ENCODE results near the gene CT45A6. TPM values are rescaled to one million over a fixed set of nuclear protein-coding genes. Genes with fewer than 3 reads are reported as not detected.
"Not testable (repeated sequence)": the region's sequence is repeated elsewhere in the genome, so short reads cannot be mapped to it uniquely, and the experiment has no call there.

CT45A6 gene
- not detected in 2 replicates for total RNA-seq

DNA sequence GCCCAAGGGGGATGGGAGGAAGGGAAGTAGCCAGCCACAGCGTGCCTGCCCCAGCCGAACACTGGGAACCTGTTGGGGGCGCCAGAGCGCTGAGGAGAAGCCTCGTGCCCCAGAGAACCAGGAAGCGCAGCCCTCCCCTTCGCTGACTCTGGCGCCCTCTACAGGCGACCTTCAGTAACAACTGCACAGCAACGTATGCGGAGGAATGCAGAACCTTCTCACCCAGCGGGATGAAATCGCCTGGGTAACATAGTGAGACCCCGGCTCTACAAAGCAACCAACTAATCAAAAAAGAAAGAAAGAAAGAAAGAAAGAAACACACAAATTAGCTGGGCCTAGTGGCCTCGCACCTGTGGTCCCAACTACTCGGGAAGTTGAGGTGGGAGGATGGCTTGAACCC, at the start of gene CT45A6:
TSS of gene CT45A6 (minus strand) at position 101 of the 400 bp plus-strand sequence. CDS start 3,794 bp downstream, outside the sequence.
- not testable (repeated sequence) for DNase-seq (ENCODE audit: low read depth); H3K4me3 ChIP-seq (ENCODE audit: low read depth, low read length)

GRCh38 chrX:135837180-135837579, 34.6 kb upstream of the CT45A6 start, which contains the start of gene CT45A7:
Gene CT45A7 (minus strand): TSS chrX:135837280. CDS start chrX:135833533, 3,747 bp downstream.
- H3K4me3 ChIP-seq (ENCODE audit: low read depth, low read length); DNase-seq (ENCODE audit: low read depth): not testable (repeated sequence)

GRCh38 chrX:135819912-135820311, 17.3 kb upstream of the CT45A6 start, which contains the start of gene CT45A2:
Gene CT45A2 (minus strand): TSS chrX:135820012. CDS start chrX:135816265, 3,747 bp downstream.
- not testable (repeated sequence) for DNase-seq (ENCODE audit: low read depth); H3K4me3 ChIP-seq (ENCODE audit: low read depth, low read length)

- H3K4me3 ChIP-seq (ENCODE audit: low read depth, low read length); DNase-seq (ENCODE audit: low read depth): not testable (repeated sequence)
Measured at GRCh38 chrX:135785403-135785802, 17.2 kb downstream of the CT45A6 start, which contains the start of gene CT45A5. Gene CT45A5 (minus strand): TSS chrX:135785503. CDS start chrX:135781729, 3,774 bp downstream.

GRCh38 chrX:135768091-135768490, 34.5 kb downstream of the CT45A6 start, which contains the start of gene CT45A3:
Gene CT45A3 (minus strand): TSS chrX:135768191. CDS start chrX:135764444, 3,747 bp downstream.
- H3K4me3 ChIP-seq (ENCODE audit: low read depth, low read length); DNase-seq (ENCODE audit: low read depth): not testable (repeated sequence)

DNA sequence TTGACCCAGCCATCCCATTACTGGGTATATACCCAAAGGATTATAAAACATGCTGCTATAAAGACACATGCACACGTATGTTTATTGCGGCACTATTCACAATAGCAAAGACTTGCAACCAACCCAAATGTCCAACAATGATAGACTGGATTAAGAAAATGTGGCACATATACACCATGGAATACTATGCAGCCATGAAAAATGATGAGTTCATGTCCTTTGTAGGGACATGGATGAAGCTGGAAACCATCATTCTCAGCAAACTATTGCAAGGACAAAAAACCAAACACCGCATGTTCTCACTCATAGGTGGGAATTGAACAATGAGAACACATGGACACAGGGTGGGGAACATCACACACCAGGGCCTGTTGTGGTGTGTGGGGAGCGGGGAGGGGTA, 57.8 kb downstream of the CT45A6 start:
- not testable (repeated sequence) for DNase-seq (ENCODE audit: low read depth); H3K4me3 ChIP-seq (ENCODE audit: low read depth, low read length)

Other genes with a start within 250 kb of the CT45A6 start
- not detected in 2 replicates for gene CT45A1, start 89.1 kb downstream of the CT45A6 start, total RNA-seq
- gene CT45A3, start 34.6 kb downstream of the CT45A6 start, total RNA-seq = not detected in 2 replicates
- gene CT45A5, start 17.3 kb downstream of the CT45A6 start, total RNA-seq = not detected in 2 replicates
- not detected in 2 replicates for gene CT45A2, start 17.2 kb upstream of the CT45A6 start, total RNA-seq
- not detected in 2 replicates for gene CT45A7, start 34.5 kb upstream of the CT45A6 start, total RNA-seq
- not detected in 2 replicates for gene CT45A8, start 51.8 kb upstream of the CT45A6 start, total RNA-seq
- not detected in 2 replicates for gene CT45A9, start 69.0 kb upstream of the CT45A6 start, total RNA-seq
- not detected in 2 replicates for gene CT45A10, start 90.7 kb upstream of the CT45A6 start, total RNA-seq
- gene SAGE1, start 90.9 kb upstream of the CT45A6 start, total RNA-seq = not detected in 2 replicates
- 20.0 and 33.2 TPM in 2 replicates for gene MMGT1, start 171.2 kb upstream of the CT45A6 start, total RNA-seq
- gene SLC9A6, start 182.6 kb upstream of the CT45A6 start, total RNA-seq = 18.0 and 28.5 TPM in 2 replicates